Measurements from ENCODE around the gene MYRIP. TPM values are rescaled to one million over a fixed set of nuclear protein-coding genes. Genes with fewer than 3 reads are reported as not detected.
A peak's percentile ranks its signal among the peaks of the same experiment; 100 is the strongest.

The MYRIP gene
- total RNA-seq, 2 donors from 2014 or later, result 4.8 to 9.3 TPM

DNA sequence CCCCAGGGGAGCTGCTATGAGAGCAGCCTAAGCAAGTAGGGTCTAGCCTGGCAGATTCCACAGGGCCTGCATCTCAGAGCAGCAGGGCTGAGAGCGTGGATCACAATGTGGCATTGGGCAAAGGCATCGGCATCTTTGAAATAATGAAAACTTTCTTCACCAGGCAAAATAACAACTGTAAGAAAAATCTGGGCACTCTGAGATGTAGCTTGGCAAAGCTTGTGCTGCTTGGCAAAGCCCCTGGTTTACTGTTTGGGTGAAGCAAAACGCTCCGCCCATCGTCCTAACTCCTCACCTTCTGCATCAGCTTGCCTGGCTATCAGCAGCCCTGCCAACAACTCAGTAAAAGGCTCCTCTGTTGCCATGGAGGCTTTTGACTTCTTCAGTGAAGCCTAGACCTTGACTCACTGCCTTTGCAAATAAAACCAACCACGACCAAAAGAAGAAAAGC lies 287.3 kb downstream of the MYRIP start:
- WGBS, result 52% methylated on average over 6 of the region's 6 CpGs
- Histone ChIP-seq H3K4me3 (no peak overlapping the region), H3K4me1 (replicated peaks) (no peaks in the 10 kb centered on the region), H3K27me3 (replicated peaks; ENCODE audit: insufficient read depth) (no peaks in the 10 kb centered on the region), H3K36me3 (no peaks in the 10 kb centered on the region), H3K9me3 (no peaks in the 10 kb centered on the region), H3K27ac (no peak overlapping the region)
- DNase-seq (ENCODE audit: low spot score), result peak; percentile 71
- TF ChIP-seq CTCF (IDR thresholded peaks at IDR 0.05) (no peak), POLR2A (IDR thresholded peaks at IDR 0.05) (no peak), POLR2AphosphoS5 (IDR thresholded peaks at IDR 0.05) (peak; percentile 9)
- intact Hi-C loops (cut with DNase I), result no loop called here

DNA sequence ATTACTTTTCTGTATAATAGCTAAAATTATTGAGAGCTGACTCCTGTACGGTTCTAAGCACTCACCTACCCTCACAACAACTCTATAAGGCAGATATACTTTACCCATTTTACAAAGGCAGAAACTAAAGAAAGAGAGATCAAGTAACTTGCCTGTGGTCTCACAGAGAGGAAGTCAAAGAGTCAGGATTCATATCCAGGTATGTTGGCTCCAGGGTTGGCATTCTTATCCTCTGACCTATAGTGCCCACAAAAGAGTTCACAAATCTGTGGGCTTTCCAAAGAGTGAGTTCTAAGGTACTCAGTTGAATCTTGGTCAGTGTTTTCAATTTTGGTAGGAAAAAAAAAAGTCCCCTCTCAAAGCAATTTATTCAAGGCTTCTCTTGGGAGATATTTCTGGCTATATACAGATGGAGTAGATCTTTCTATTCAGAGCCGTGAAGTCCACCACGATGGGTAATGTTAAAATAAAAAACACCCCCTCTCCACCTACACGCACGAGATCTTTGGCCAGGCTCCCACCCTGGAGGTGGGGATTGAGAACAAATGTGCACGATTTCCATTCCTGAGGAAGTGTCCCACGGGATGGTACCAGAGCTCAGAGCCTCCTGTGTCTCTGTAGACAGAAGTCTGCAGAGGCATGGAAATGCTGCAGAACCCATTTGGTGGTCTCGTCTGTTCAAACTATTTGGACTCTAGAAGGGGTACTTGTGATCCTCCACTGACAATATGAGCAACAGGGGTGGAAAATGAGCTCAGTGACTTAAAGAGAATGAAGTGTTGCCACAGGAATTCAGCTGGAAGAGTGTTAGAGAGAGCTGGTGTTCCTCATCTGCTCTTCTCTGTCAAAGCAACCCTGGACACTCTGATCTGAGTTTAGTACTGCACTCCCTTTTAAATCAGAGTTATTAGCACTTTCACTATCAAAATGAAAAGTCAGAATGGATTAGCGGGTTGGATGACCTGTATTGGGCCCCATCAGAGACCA lies 288.0 kb downstream of the MYRIP start:
- Histone ChIP-seq H3K36me3 (no peaks in the 10 kb centered on the region), H3K9me3 (no peaks in the 10 kb centered on the region), H3K4me3 (no peak overlapping the region), H3K27me3 (replicated peaks; ENCODE audit: insufficient read depth) (no peaks in the 10 kb centered on the region), H3K4me1 (replicated peaks) (no peaks in the 10 kb centered on the region), H3K27ac (no peak overlapping the region)
- DNase-seq (ENCODE audit: low spot score), result no peak
- intact Hi-C loops (cut with DNase I), result no loop called here
- 61% methylated on average over 9 of the region's 9 CpGs for WGBS
- TF ChIP-seq CTCF (IDR thresholded peaks at IDR 0.05) (no peak), POLR2A (IDR thresholded peaks at IDR 0.05) (no peak), POLR2AphosphoS5 (IDR thresholded peaks at IDR 0.05) (no peak)

- Histone ChIP-seq H3K36me3 (no peaks in the 10 kb centered on the region), H3K9me3 (no peaks in the 10 kb centered on the region), H3K4me1 (replicated peaks) (no peaks in the 10 kb centered on the region), H3K4me3 (no peak overlapping the region), H3K27ac (no peak overlapping the region), H3K27me3 (replicated peaks; ENCODE audit: insufficient read depth) (no peaks in the 10 kb centered on the region)
- intact Hi-C loops (cut with DNase I), result no loop called here
- no peak for DNase-seq (ENCODE audit: low spot score)
- no peak for TF ChIP-seq POLR2AphosphoS5 (IDR thresholded peaks at IDR 0.05)
- TF ChIP-seq POLR2A (IDR thresholded peaks at IDR 0.05), result no peak
- no peak for TF ChIP-seq CTCF (IDR thresholded peaks at IDR 0.05)
These were observed 288.9 kb downstream of the MYRIP start for GRCh38 chr3:40098261-40098759.

DNA sequence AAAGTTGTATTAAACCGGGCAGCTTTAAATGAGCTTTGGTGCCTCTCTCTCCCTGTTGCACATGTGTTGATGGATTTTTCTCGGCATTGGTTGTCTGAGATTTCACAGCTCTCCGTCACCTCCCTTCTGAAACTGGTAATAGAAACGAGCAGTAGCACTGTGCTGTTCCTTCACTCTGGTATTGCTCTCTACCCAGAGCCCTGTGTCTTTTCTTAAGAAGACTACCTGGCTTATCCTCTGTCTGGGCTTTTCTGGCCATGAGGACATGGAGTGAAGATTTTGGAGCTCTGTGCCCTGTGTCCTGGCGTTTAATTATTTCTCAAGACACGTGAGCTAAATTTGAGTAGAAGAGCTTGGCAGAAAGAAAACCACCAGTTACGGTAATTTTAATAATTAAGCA lies 290.5 kb downstream of the MYRIP start:
- Histone ChIP-seq H3K36me3 (no peaks in the 10 kb centered on the region), H3K4me3 (no peak overlapping the region), H3K9me3 (no peaks in the 10 kb centered on the region), H3K27me3 (replicated peaks; ENCODE audit: insufficient read depth) (no peaks in the 10 kb centered on the region), H3K27ac (no peak overlapping the region), H3K4me1 (replicated peaks) (no peaks in the 10 kb centered on the region)
- no peak for TF ChIP-seq CTCF (IDR thresholded peaks at IDR 0.05)
- no peak for TF ChIP-seq POLR2A (IDR thresholded peaks at IDR 0.05)
- no peak for TF ChIP-seq POLR2AphosphoS5 (IDR thresholded peaks at IDR 0.05)
- DNase-seq (ENCODE audit: low spot score), result no peak
- intact Hi-C loops (cut with DNase I), result no loop called here
- 87% methylated on average over 7 of the region's 7 CpGs for WGBS
